ENCODE data around the gene CACNG4.

GRCh38 chr17:66956941-66957340 is 7.6 kb upstream of the CACNG4 start:
- TF ChIP-seq EP300 (IDR thresholded peaks at IDR 0.05) (no peak), CTCF (IDR thresholded peaks at IDR 0.05) (no peak), POLR2AphosphoS5 (IDR thresholded peaks at IDR 0.05) (no peak), POLR2A (IDR thresholded peaks at IDR 0.05) (no peak)

Data from upper lobe of left lung (tissue), 4 donors.